Measurements from ENCODE around the gene MAGEB18.

Gene MAGEB18

DNA sequence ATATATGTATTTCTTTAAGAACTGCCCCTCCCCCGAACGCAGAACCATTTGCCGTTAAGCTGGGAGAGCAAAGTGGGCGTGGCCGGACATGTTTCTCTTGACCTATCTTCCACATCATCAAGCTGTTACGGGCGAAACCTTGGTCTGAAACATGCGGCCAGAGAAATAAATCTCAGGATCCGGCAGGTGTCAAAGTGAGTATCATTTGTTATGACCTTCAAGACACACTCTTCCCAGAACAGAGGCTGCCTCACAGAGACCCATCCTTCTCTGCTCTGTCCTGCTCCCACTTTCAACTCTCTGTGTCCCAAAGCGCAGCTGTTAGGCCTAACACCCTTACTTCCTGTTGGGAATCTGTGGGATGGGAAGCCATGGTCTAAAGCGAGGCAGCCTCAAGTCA is at the start of gene MAGEB18:
Gene MAGEB18, plus strand, starts transcription at position 70 of the 400 bp plus-strand sequence. CDS start 643 bp downstream, outside the sequence.
- no peak for DNase-seq (ENCODE audit: low read depth in 2 of 2)

DNA sequence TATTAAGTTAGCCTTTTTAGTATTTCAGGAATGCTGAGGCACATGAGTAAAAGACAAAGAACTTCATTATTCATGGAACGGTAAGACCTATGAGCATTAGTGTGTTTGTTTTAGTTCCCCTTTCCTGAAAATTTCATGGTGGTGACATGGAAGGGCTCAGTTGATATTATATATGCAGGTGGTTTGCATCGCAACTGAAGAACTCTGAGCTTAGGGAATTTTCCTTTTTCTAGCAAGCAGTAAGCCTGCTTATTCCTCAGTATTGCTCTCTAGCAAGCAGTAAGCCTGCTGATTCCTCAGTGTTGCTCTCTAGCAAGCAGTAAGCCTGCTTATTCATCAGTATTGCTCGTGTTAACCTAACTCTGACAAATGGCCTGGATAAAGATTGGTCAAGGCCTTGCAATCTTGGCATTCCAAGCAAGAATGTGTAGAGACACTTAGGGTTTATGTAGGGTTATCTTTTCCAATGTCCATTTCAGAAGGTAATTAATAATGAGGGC is 37.7 kb upstream of the MAGEB18 start:
- DNase-seq (ENCODE audit: low read depth in 2 of 2): no peak

DNA sequence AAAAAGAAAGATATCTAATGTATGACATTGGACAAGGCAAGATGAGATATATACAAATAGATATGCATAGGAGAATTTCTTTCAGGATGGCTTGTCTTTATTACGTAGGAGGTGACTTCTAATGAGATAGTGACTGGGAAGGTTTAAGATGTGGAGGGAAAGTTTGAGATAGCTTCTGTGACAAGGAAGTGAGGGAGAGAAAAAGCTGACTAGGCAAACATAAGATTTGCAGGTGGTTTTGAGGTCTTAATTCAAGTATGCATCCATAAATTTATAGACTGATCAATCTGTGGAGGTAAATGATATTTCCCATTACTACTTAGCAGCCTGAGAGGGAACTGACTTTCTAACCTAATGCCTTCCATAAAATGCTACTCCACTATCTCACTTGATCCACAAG is 29.0 kb upstream of the MAGEB18 start:
- no peak for DNase-seq (ENCODE audit: low read depth in 2 of 2)

DNA sequence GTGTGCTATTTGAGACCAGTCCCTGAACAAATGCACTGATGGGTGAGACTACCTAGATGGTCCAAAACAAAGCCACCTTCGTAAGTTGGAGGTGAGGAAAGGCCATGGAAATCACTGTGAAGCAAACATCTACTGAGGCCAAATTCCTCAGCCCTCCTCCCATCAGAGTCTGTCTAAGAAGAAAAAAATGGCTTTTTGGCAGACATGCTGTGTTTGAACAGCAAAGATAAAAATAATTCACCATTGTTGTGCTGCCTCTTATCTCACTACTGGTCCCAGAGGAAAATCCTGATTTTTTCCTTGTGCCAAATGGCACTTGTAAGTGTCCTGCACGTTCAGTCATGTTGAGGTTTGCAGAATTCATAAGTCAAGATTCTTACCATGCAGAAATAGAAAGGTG is 7.9 kb downstream of the MAGEB18 start:
- DNase-seq (ENCODE audit: low read depth in 2 of 2): no peak

DNA sequence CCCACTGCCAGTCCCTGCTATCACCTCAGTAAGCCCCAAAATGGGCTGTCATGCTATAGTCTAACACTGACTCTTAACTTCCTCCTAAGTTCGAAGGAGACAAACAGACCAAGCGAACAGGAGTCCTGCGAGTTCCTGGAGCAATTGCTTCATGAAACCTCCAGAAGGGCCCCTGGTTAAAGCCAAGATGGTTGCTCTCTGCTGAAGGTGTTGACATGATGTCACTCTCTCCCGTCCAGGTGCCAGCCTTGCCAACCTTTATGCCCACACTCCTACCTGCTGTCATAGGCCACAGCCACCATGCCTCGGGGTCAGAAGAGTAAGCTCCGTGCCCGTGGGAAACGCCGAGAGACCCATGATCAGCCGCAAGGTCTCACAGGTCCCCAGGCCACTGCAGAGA is 22.2 kb downstream of the MAGEB18 start, which contains the start of gene MAGEB6B:
Gene MAGEB6B, plus strand, starts transcription at position 301 of the 400 bp plus-strand sequence. Its CDS starts 0 bp downstream, at position 301.
- DNase-seq (ENCODE audit: low read depth in 2 of 2): no peak
